Urothelium cell line (cell line): ENCODE measurements around the gene POU6F2.
A peak's percentile ranks its signal among the peaks of the same experiment; 100 is the strongest.
"Not testable (repeated sequence)": the region's sequence is repeated elsewhere in the genome, so short reads cannot be mapped to it uniquely, and the experiment has no call there.

Source experiments
- DNase-seq: peaks from one replicate; pipeline ENCODE4 v3.0.0; 2011; ENCODE audit warnings: low spot score, mixed read lengths
- FAIRE-seq: peaks from 2 replicates; lab custom pipeline; 2011; peaks lifted over from hg19 to GRCh38; lab: Jason Lieb, UNC

Gene POU6F2

GRCh38 chr7:39183796-39184195, 206.1 kb downstream of the POU6F2 start:
- FAIRE-seq (no peak), DNase-seq (no peak)

- FAIRE-seq (no peak), DNase-seq (peak; percentile 32)
Observed at GRCh38 chr7:39184391-39184790, 206.7 kb downstream of the POU6F2 start.

- FAIRE-seq (no peak), DNase-seq (no peak)
Observed at GRCh38 chr7:39186131-39186530, 208.4 kb downstream of the POU6F2 start.

GRCh38 chr7:39186671-39187070, 209.0 kb downstream of the POU6F2 start:
- DNase-seq (no peak), FAIRE-seq (no peak)

GRCh38 chr7:39187130-39187529, 209.4 kb downstream of the POU6F2 start:
- DNase-seq (no peak), FAIRE-seq (no peak)

- no peak for DNase-seq
- FAIRE-seq: no peak
Observed at GRCh38 chr7:39192476-39192875, 214.8 kb downstream of the POU6F2 start.

GRCh38 chr7:39194388-39194787, 216.7 kb downstream of the POU6F2 start:
- FAIRE-seq, DNase-seq: not testable (repeated sequence)

- DNase-seq (no peak), FAIRE-seq (no peak)
Observed at GRCh38 chr7:39195967-39196366, 218.3 kb downstream of the POU6F2 start.

- no peak for FAIRE-seq
- DNase-seq: no peak
Observed at GRCh38 chr7:39197831-39198230, 220.1 kb downstream of the POU6F2 start.

- DNase-seq (no peak), FAIRE-seq (no peak)
Observed at GRCh38 chr7:39198556-39198955, 220.8 kb downstream of the POU6F2 start.

- no peak for DNase-seq
- no peak for FAIRE-seq
Observed at GRCh38 chr7:39199006-39199405, 221.3 kb downstream of the POU6F2 start.

GRCh38 chr7:39199951-39200350, 222.2 kb downstream of the POU6F2 start:
- FAIRE-seq: peak; percentile 13
- DNase-seq: no peak

- DNase-seq: no peak
- FAIRE-seq: no peak
Observed at GRCh38 chr7:39202041-39202440, 224.3 kb downstream of the POU6F2 start.

- DNase-seq (no peak), FAIRE-seq (no peak)
Observed at GRCh38 chr7:39210362-39210761, 232.7 kb downstream of the POU6F2 start.

- DNase-seq (no peak), FAIRE-seq (no peak)
Observed at GRCh38 chr7:39211581-39211980, 233.9 kb downstream of the POU6F2 start.

GRCh38 chr7:39212876-39213275, 235.2 kb downstream of the POU6F2 start:
- no peak for DNase-seq
- FAIRE-seq: no peak

GRCh38 chr7:39217783-39218182, 240.1 kb downstream of the POU6F2 start:
- no peak for DNase-seq
- FAIRE-seq: no peak

GRCh38 chr7:39219869-39220268, 242.2 kb downstream of the POU6F2 start:
- FAIRE-seq: no peak
- no peak for DNase-seq

GRCh38 chr7:39221901-39222300, 244.2 kb downstream of the POU6F2 start:
- FAIRE-seq (no peak), DNase-seq (no peak)

GRCh38 chr7:39228946-39229345, 251.2 kb downstream of the POU6F2 start:
- DNase-seq: peak; percentile 16

GRCh38 chr7:39233851-39234529, 256.3 kb downstream of the POU6F2 start:
- DNase-seq: no peak
- no peak for FAIRE-seq

More at GRCh38 chr7:39228946-39229345, 251.2 kb downstream of the POU6F2 start:
- no peak for FAIRE-seq

GRCh38 chr7:39238234-39238869, 260.6 kb downstream of the POU6F2 start:
- no peak for FAIRE-seq

GRCh38 chr7:39240864-39241263, 263.2 kb downstream of the POU6F2 start:
- FAIRE-seq (peak; percentile 86), DNase-seq (peak; percentile 36)

More at GRCh38 chr7:39238234-39238869, 260.6 kb downstream of the POU6F2 start:
- DNase-seq: no peak
